Activated CD8-positive, alpha-beta T cell treated with anti-CD3 and anti-CD28 coated beads for 36 hours (primary cell): Measurements from ENCODE around the gene CYBC1. TPM values are rescaled to one million over a fixed set of nuclear protein-coding genes. Genes with fewer than 3 reads are reported as not detected.

ENCODE experiments used
- ATAC-seq: fragments of 200-7000 bp; cut with Tn5 transposase; one replicate; pipeline ENCODE4 v1.10.0; 2021; ENCODE audit warnings: mild to moderate bottlenecking, moderate library complexity
- CTCF ChIA-PET: fragments of 350-600 bp; sonication (Branson Sonifier 250); formaldehyde crosslinking; loops from one replicate; lab custom pipeline; 2021; ENCODE audit warnings: antibody characterized with exemption; lab: Charles Lee
- POLR2A ChIA-PET: fragments of 350-600 bp; sonication (Branson Sonifier 250); formaldehyde crosslinking; loops from one replicate; lab custom pipeline; 2021; ENCODE audit warnings: antibody characterized with exemption; lab: Charles Lee
- DNase-seq: peaks from one replicate; pipeline ENCODE4 v3.0.0-alpha.2; 2020
- H3K27ac Mint-ChIP-seq: one replicate; pipeline ENCODE4 v1.8.0; 2021; ENCODE audit warnings: mild to moderate bottlenecking, mixed read lengths
- H3K27me3 Mint-ChIP-seq: one replicate; pipeline ENCODE4 v1.8.0; 2021; ENCODE audit warnings: mixed read lengths
- H3K36me3 Mint-ChIP-seq: one replicate; pipeline ENCODE4 v1.8.0; 2021; ENCODE audit warnings: low read depth, mixed read lengths
- H3K4me1 Mint-ChIP-seq: one replicate; pipeline ENCODE4 v1.8.0; 2021; ENCODE audit warnings: low read depth, mixed read lengths
- H3K4me3 Mint-ChIP-seq: one replicate; pipeline ENCODE4 v1.8.0; 2021; ENCODE audit warnings: mild to moderate bottlenecking, moderate library complexity, mixed read lengths
- H3K9me3 Mint-ChIP-seq: one replicate; pipeline ENCODE4 v1.8.0; 2021; ENCODE audit warnings: mixed read lengths
- intact Hi-C: fragments of 100-400 bp; cut with micrococcal nuclease; formaldehyde crosslinking; loops from one replicate; pipeline ENCODE4 v1.10.0; 2022
- total RNA-seq, 2 experiments: library from RNA; stranded (reverse); gene quantifications; one replicate each; pipeline ENCODE4 v1.2.3, GENCODE V29; 2021
- TF ChIP-seq, protein P1 (sequence below): fragments of 200-600 bp; IDR thresholded peaks from one replicate; pipeline ENCODE4 v1.8.0; 2022; ENCODE audit warnings: antibody characterized with exemption, mild to moderate bottlenecking

Gene CYBC1
- total RNA-seq, 2 experiments from 2014 or later, result 189 to 192 TPM

- intact Hi-C loops, result no loop called here
- ChIA-PET POLR2A (no interaction called here), CTCF (no interaction called here)
- H3K27ac Mint-ChIP-seq, result no peak overlapping the region
- TF ChIP-seq, protein P1, sequence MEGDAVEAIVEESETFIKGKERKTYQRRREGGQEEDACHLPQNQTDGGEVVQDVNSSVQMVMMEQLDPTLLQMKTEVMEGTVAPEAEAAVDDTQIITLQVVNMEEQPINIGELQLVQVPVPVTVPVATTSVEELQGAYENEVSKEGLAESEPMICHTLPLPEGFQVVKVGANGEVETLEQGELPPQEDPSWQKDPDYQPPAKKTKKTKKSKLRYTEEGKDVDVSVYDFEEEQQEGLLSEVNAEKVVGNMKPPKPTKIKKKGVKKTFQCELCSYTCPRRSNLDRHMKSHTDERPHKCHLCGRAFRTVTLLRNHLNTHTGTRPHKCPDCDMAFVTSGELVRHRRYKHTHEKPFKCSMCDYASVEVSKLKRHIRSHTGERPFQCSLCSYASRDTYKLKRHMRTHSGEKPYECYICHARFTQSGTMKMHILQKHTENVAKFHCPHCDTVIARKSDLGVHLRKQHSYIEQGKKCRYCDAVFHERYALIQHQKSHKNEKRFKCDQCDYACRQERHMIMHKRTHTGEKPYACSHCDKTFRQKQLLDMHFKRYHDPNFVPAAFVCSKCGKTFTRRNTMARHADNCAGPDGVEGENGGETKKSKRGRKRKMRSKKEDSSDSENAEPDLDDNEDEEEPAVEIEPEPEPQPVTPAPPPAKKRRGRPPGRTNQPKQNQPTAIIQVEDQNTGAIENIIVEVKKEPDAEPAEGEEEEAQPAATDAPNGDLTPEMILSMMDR, result no peak
- no peaks in the 10 kb centered on the region for H3K27me3 Mint-ChIP-seq
- no peaks in the 10 kb centered on the region for H3K9me3 Mint-ChIP-seq
- H3K4me3 Mint-ChIP-seq, result no peak overlapping the region
- ATAC-seq, result no peak
- no peak for DNase-seq
- H3K4me1 Mint-ChIP-seq, result peaks cover 7% of the 10 kb centered on the region
- peaks cover 14% of the 10 kb centered on the region for H3K36me3 Mint-ChIP-seq
Observed at GRCh38 chr17:82486231-82487094, 35.9 kb upstream of the CYBC1 start.

- ChIA-PET CTCF (interaction anchor here (1.2 kb wide), 1 partner anchor 11 kb away, joined by 3 read pairs; no protein-coding TSS in a partner anchor), POLR2A (interaction anchor here (1.0 kb wide), 1 partner anchor 22 kb away, joined by 3 read pairs; no protein-coding TSS in a partner anchor)
- intact Hi-C loops, result no loop called here
- H3K4me1 Mint-ChIP-seq, result peaks cover 9% of the 10 kb centered on the region
- no peak overlapping the region for H3K27ac Mint-ChIP-seq
- H3K4me3 Mint-ChIP-seq, result no peak overlapping the region
- peaks cover 16% of the 10 kb centered on the region for H3K36me3 Mint-ChIP-seq
- TF ChIP-seq, protein P1, result no peak
- ATAC-seq (no peak), DNase-seq (no peak)
- H3K27me3 Mint-ChIP-seq, result no peaks in the 10 kb centered on the region
- no peaks in the 10 kb centered on the region for H3K9me3 Mint-ChIP-seq
Observed at GRCh38 chr17:82483836-82484235, 33.3 kb upstream of the CYBC1 start.

DNA sequence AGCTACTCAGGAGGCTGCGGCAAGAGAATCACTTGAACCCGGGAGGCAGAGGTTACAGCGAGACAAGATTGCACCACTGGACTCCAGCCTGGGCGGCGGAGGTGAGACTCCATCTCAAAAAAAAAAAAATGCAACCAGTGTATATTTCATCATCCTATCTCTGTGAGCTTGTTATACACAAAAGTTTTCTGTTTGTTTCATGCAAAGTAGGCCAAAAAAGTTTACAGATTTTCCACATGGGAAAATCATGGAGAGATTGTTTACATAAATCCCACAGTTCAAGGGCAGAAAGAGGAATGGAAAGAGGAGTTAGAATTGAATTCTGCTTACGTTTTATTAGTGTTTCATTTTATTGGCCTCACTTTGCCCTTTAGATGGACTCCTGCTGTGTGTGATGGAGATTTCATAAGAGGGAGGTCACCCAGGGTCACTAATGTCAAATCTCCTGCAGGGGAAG, 32.7 kb upstream of the CYBC1 start:
- H3K9me3 Mint-ChIP-seq, result no peaks in the 10 kb centered on the region
- H3K36me3 Mint-ChIP-seq, result peaks cover 16% of the 10 kb centered on the region
- intact Hi-C loops, result no loop called here
- no peak overlapping the region for H3K4me3 Mint-ChIP-seq
- TF ChIP-seq, protein P1, result no peak
- ATAC-seq (no peak), DNase-seq (no peak)
- POLR2A ChIA-PET, result no interaction called here
- H3K27ac Mint-ChIP-seq, result no peak overlapping the region
- no peaks in the 10 kb centered on the region for H3K27me3 Mint-ChIP-seq
- CTCF ChIA-PET, result interaction anchor here (1.2 kb wide), 1 partner anchor 12 kb away, joined by 3 read pairs; no protein-coding TSS in a partner anchor
- peaks cover 9% of the 10 kb centered on the region for H3K4me1 Mint-ChIP-seq

GRCh38 chr17:82480318-82480717, 29.8 kb upstream of the CYBC1 start:
- Mint-ChIP-seq H3K4me3 (no peak overlapping the region), H3K36me3 (peaks cover 14% of the 10 kb centered on the region), H3K27me3 (no peaks in the 10 kb centered on the region), H3K4me1 (peaks cover 6% of the 10 kb centered on the region), H3K9me3 (no peaks in the 10 kb centered on the region), H3K27ac (no peak overlapping the region)
- intact Hi-C loops, result no loop called here
- TF ChIP-seq, protein P1, result no peak
- DNase-seq, result no peak
- ChIA-PET POLR2A (interaction anchor here (1.2 kb wide), 1 partner anchor 12 kb away, joined by 4 read pairs; no protein-coding TSS in a partner anchor), CTCF (interaction anchor here (0.9 kb wide), 1 partner anchor 71 kb away, joined by 4 read pairs; no protein-coding TSS in a partner anchor)
- no peak for ATAC-seq

- intact Hi-C loops, result no loop called here
- ChIA-PET POLR2A (interaction anchor here (1.2 kb wide), 1 partner anchor 12 kb away, joined by 4 read pairs; no protein-coding TSS in a partner anchor), CTCF (no interaction called here)
- Mint-ChIP-seq H3K4me3 (no peak overlapping the region), H3K4me1 (peaks cover 6% of the 10 kb centered on the region), H3K27me3 (no peaks in the 10 kb centered on the region), H3K27ac (no peak overlapping the region), H3K36me3 (peaks cover 14% of the 10 kb centered on the region), H3K9me3 (no peaks in the 10 kb centered on the region)
- TF ChIP-seq, protein P1, result no peak
- DNase-seq, result no peak
- ATAC-seq, result no peak
Observed at GRCh38 chr17:82479602-82480001, 29.1 kb upstream of the CYBC1 start.
